K562 (cell line): ENCODE results near the gene MAP3K14. TPM values are rescaled to one million over a fixed set of nuclear protein-coding genes. Genes with fewer than 3 reads are reported as not detected.
A peak's percentile ranks its signal among the peaks of the same experiment; 100 is the strongest.

Source experiments
- CHD1 ChIP-seq: fragments of 200-600 bp; sonication (generic); IDR thresholded peaks from one replicate; pipeline ENCODE4 v1.6.1; 2012; ENCODE audit warnings: mild to moderate bottlenecking, moderate library complexity, low read length, inconsistent platforms
- CREB1 ChIP-seq, 2 experiments: sonication (generic) in 1 of 2; formaldehyde crosslinking in 1 of 2; IDR thresholded peaks; 2 replicates each; pipeline versions ENCODE4 v1.6.1 to v1.8.0; 2012 to 2022; ENCODE audit warnings: inconsistent platforms in 1 of 2, mild to moderate bottlenecking in 1 of 2, missing genetic modification reagents in 1 of 2, moderate library complexity in 1 of 2
- CTBP1 ChIP-seq: fragments of 450-650 bp; IDR thresholded peaks from 2 replicates; pipeline ENCODE4 v1.6.1; 2016; ENCODE audit warnings: borderline replicate concordance
- CXXC5 ChIP-seq: fragments of 250-450 bp; sonication (Bioruptor Pico); IDR thresholded peaks from 2 replicates; pipeline ENCODE4 v1.8.0; 2022; ENCODE audit warnings: inconsistent platforms, mild to moderate bottlenecking, moderate library complexity
- HMGN3 ChIP-seq: IDR thresholded peaks from 2 replicates; pipeline ENCODE4 v1.6.1; 2011; ENCODE audit warnings: borderline replicate concordance, low read depth, mild to moderate bottlenecking, mixed read lengths, low read length; ENCODE audit not compliant: insufficient read length; ENCODE audit errors: extremely low read depth
- KAT7 ChIP-seq: sonication (generic); formaldehyde crosslinking; IDR thresholded peaks from 2 replicates; pipeline ENCODE4 v1.8.0; 2022; ENCODE audit warnings: missing genetic modification reagents, mild to moderate bottlenecking, borderline replicate concordance
- NCOA1 ChIP-seq: fragments of 450-650 bp; IDR thresholded peaks from 2 replicates; pipeline ENCODE4 v1.6.1; 2016; ENCODE audit warnings: low read depth
- POLR2G ChIP-seq: fragments of 200-400 bp; formaldehyde crosslinking; IDR thresholded peaks from 2 replicates; pipeline ENCODE4 v1.6.1; 2017; ENCODE audit warnings: low read depth, mild to moderate bottlenecking, antibody characterized with exemption, low read length, moderate library complexity
- PTRF ChIP-seq: fragments of 450-650 bp; IDR thresholded peaks from 2 replicates; pipeline ENCODE4 v1.6.1; 2016; ENCODE audit warnings: mild to moderate bottlenecking, missing genetic modification characterization, missing compliant biosample characterization
- RFX1 ChIP-seq: fragments of 450-650 bp; IDR thresholded peaks from 2 replicates; pipeline ENCODE4 v1.6.1; 2016; ENCODE audit warnings: mild to moderate bottlenecking, moderate library complexity
- SMAD4 ChIP-seq: fragments of 250-450 bp; sonication (Bioruptor Pico); conservative IDR thresholded peaks from 2 replicates; pipeline ENCODE4 v1.8.0; 2021; ENCODE audit warnings: inconsistent platforms, mild to moderate bottlenecking, moderate library complexity
- SPI1 ChIP-seq: IDR thresholded peaks from 2 replicates; pipeline ENCODE4 v1.6.1; 2011; ENCODE audit warnings: low read depth, low read length, control low read depth, borderline replicate concordance
- TAF1 ChIP-seq: IDR thresholded peaks from 2 replicates; pipeline ENCODE4 v1.6.1; 2011; ENCODE audit warnings: mild to moderate bottlenecking, low read length, moderate library complexity; ENCODE audit not compliant: insufficient read depth, control insufficient read depth, severe bottlenecking; ENCODE audit errors: extremely low read depth
- U2AF1 ChIP-seq: fragments of 200-400 bp; formaldehyde crosslinking; optimal IDR thresholded peaks from 2 replicates; pipeline ENCODE3; 2017; ENCODE audit warnings: mild to moderate bottlenecking, low read depth, low read length, moderate library complexity
- ZNF263 ChIP-seq: sonication (generic); formaldehyde crosslinking; IDR thresholded peaks from 2 replicates; pipeline ENCODE4 v1.8.0; 2022; ENCODE audit warnings: mild to moderate bottlenecking, missing genetic modification reagents, borderline replicate concordance
- ZNF592 ChIP-seq: fragments of 450-650 bp; IDR thresholded peaks from 2 replicates; pipeline ENCODE4 v1.6.1; 2017; ENCODE audit warnings: antibody characterized with exemption, mild to moderate bottlenecking
- ZNF639 ChIP-seq, 2 experiments: fragments of 200-800 bp in 1 of 2; sonication (Bioruptor generic) in 1 of 2; sonication (generic) in 1 of 2; formaldehyde crosslinking in 1 of 2; IDR thresholded peaks in 1 of 2; conservative IDR thresholded peaks in 1 of 2; 2 replicates each; pipeline versions ENCODE4 v1.5.0 to v1.6.1; 2016 to 2020; ENCODE audit warnings: missing compliant biosample characterization in 1 of 2, missing genetic modification characterization in 1 of 2, missing genetic modification reagents in 1 of 2
- ZNF740 ChIP-seq, 3 experiments: fragments of 200-800 bp in 1 of 3; sonication (Bioruptor generic) in 1 of 3; sonication (generic) in 1 of 3; formaldehyde crosslinking in 1 of 3; IDR thresholded peaks; 2 replicates each; pipeline versions ENCODE4 v1.6.1 to v1.8.0; 2016 to 2022; ENCODE audit warnings: mild to moderate bottlenecking in 2 of 3, missing compliant biosample characterization in 2 of 3, missing genetic modification characterization in 2 of 3, missing genetic modification reagents in 1 of 3
- polyA plus RNA-seq, 8 experiments: library from polyadenylated mRNA; depleted of rRNA in 4 of 8; stranded (reverse) in 5 of 8; unstranded in 3 of 8; fragments of >200 nt; fragmentation: Nextera tagmentation in 2 of 8; fragmentation: Illumina TruSeq in 1 of 8; extraction: Ambion mirVana in 2 of 8; extraction: Trizol in 1 of 8; gene quantifications; 2 replicates each; pipeline versions ENCODE4 v1.2.1 to v1.2.3, GENCODE V29; 2011 to 2014; ENCODE audit warnings: inconsistent platforms in 1 of 8, missing spikeins in 1 of 8
- total RNA-seq, 7 experiments: library from RNA; depleted of rRNA in 6 of 7; stranded (reverse); fragments of >200 nt in 6 of 7; fragmentation: Illumina TruSeq in 2 of 7; extraction: Trizol in 2 of 7; gene quantifications; 2 replicates each; pipeline versions ENCODE4 v1.2.1 to v1.2.3, GENCODE V29; 2011 to 2021; ENCODE audit warnings: low replicate concordance in 1 of 7

MAP3K14 gene
- total and polyA plus RNA-seq, 9 of the 15 experiments (the other 6 are each of a cell fraction or from before 2014, with no cell fraction given), result 0.45 to 8.7 (median 3.2) TPM

- TF ChIP-seq ZNF639 (CRISPR knock-in tag; conservative IDR thresholded peaks at IDR 0.05 in 1 of 2, IDR thresholded peaks at IDR 0.05 in 1 of 2) (peak in 1 of 2 experiments; percentile 55; a peak in 1 of 4 replicates), CREB1 (IDR thresholded peaks at IDR 0.05) (peak; percentile 21; the same call in 1 of the 2 replicates), CREB1 (CRISPR knock-in tag; IDR thresholded peaks at IDR 0.05) (no peak), ZNF740 (CRISPR knock-in tag; IDR thresholded peaks at IDR 0.05) (peak; percentile 55; the same call in 1 of the 2 replicates), ZNF740 (tag; IDR thresholded peaks at IDR 0.05) (no peak), KAT7 (0 out of 2 replicates have a peak, but pooled peaks have one; percentile 67), CTBP1 (peak; percentile 48; the same call in 1 of the 2 replicates), PTRF (tag) (no peak), HMGN3 (peak; percentile 30), CXXC5 (CRISPR knock-in tag) (peak; percentile 67), U2AF1 (no peak), NCOA1 (no peak), CHD1 (peak; percentile 11), SMAD4 (CRISPR knock-in tag) (peak; percentile 31; the same call in 1 of the 2 replicates), SPI1 (peak; percentile 59), ZNF263 (CRISPR knock-in tag) (0 out of 2 replicates have a peak, but pooled peaks have one; percentile 36), ZNF592 (peak; percentile 21; the same call in 1 of the 2 replicates), POLR2G (peak; percentile 74), TAF1 (peak; percentile 7), RFX1 (no peak)
Measured at GRCh38 chr17:45221081-45222013, 95.5 kb downstream of the MAP3K14 start, which contains the start of gene FMNL1 (continued).
